Stomach (tissue), 4 donors: ENCODE data around the gene RPE.

Source experiments
- POLR2A ChIP-seq, 4 donors: fragments of 450-650 bp; IDR thresholded peaks; one replicate each; pipeline ENCODE4 v1.6.1; 2016; ENCODE audit warnings: antibody characterized with exemption in 4 of 4, control low read depth in 2 of 4, mild to moderate bottlenecking in 1 of 4, moderate library complexity in 1 of 4
- POLR2AphosphoS5 ChIP-seq, 3 donors: sonication (generic); formaldehyde crosslinking; IDR thresholded peaks; one replicate each; pipeline ENCODE4 v1.6.1; 2016; ENCODE audit warnings: antibody characterized with exemption in 3 of 3
- TF ChIP-seq, protein P1 (sequence below), 7 experiments: fragments of 450-650 bp in 4 of 7; fragments of 200-600 bp in 3 of 7; sonication (generic) in 3 of 7; IDR thresholded peaks; one replicate each; pipeline ENCODE4 v1.5.1; 2016 to 2019; ENCODE audit warnings: antibody characterized with exemption in 7 of 7, control low read depth in 2 of 7, mild to moderate bottlenecking in 1 of 7

DNA sequence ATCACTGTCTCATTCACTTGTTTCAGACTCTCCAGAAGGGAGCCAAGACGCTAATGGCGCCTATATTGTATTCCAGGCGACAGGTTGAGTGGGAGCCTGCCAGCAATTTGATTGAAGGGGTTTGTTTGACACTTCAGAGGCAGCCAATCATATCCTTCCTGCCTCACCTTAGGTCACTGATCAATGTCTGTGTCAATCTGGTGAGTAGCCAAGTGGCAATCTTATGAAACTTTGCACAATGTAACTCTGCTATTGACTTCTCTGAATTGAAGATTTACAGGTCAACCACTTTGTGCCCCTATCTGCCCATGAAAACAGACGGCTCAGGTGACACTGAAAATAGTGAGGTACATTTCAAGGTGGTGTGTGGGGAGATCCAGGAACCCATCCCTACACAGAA lies 32.7 kb upstream of the RPE start:
- TF ChIP-seq, protein P1, sequence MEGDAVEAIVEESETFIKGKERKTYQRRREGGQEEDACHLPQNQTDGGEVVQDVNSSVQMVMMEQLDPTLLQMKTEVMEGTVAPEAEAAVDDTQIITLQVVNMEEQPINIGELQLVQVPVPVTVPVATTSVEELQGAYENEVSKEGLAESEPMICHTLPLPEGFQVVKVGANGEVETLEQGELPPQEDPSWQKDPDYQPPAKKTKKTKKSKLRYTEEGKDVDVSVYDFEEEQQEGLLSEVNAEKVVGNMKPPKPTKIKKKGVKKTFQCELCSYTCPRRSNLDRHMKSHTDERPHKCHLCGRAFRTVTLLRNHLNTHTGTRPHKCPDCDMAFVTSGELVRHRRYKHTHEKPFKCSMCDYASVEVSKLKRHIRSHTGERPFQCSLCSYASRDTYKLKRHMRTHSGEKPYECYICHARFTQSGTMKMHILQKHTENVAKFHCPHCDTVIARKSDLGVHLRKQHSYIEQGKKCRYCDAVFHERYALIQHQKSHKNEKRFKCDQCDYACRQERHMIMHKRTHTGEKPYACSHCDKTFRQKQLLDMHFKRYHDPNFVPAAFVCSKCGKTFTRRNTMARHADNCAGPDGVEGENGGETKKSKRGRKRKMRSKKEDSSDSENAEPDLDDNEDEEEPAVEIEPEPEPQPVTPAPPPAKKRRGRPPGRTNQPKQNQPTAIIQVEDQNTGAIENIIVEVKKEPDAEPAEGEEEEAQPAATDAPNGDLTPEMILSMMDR (IDR thresholded peaks at IDR 0.05): no peak
- TF ChIP-seq POLR2A (IDR thresholded peaks at IDR 0.05) (no peak), POLR2AphosphoS5 (IDR thresholded peaks at IDR 0.05) (no peak)
